Astrocyte of the cerebellum (primary cell): ENCODE results near the gene SLC37A1.
A peak's percentile ranks its signal among the peaks of the same experiment; 100 is the strongest.

Experiments used
- DNase-seq: peaks from one replicate; pipeline ENCODE4 v3.0.0-alpha.2; 2011; ENCODE audit warnings: low read depth
- H3K4me3 ChIP-seq: 2 replicates; pipeline ENCODE4 v1.5.1; 2011; ENCODE audit warnings: mild to moderate bottlenecking, low read depth, low read length, moderate library complexity
- in situ Hi-C: cut with HindIII; loops from 2 replicates; pipeline ENCODE4 v1.10.0; 2017; ENCODE audit warnings: low sequenced_read_pairs
- TF ChIP-seq, protein P1 (sequence below): IDR thresholded peaks from 2 replicates; pipeline ENCODE4 v1.5.1; 2012; ENCODE audit warnings: low read length, low read depth, moderate library complexity, mild to moderate bottlenecking; ENCODE audit errors: missing control alignments

SLC37A1 gene

GRCh38 chr21:42513151-42513984, at the start of gene SLC37A1:
Gene SLC37A1 (plus strand): TSS chr21:42513852. CDS start chr21:42518455, 4,603 bp downstream.
- DNase-seq = no peak
- H3K4me3 ChIP-seq = peak within 1 kb of the TSS; percentile 54
- TF ChIP-seq, protein P1, sequence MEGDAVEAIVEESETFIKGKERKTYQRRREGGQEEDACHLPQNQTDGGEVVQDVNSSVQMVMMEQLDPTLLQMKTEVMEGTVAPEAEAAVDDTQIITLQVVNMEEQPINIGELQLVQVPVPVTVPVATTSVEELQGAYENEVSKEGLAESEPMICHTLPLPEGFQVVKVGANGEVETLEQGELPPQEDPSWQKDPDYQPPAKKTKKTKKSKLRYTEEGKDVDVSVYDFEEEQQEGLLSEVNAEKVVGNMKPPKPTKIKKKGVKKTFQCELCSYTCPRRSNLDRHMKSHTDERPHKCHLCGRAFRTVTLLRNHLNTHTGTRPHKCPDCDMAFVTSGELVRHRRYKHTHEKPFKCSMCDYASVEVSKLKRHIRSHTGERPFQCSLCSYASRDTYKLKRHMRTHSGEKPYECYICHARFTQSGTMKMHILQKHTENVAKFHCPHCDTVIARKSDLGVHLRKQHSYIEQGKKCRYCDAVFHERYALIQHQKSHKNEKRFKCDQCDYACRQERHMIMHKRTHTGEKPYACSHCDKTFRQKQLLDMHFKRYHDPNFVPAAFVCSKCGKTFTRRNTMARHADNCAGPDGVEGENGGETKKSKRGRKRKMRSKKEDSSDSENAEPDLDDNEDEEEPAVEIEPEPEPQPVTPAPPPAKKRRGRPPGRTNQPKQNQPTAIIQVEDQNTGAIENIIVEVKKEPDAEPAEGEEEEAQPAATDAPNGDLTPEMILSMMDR = no peak
- in situ Hi-C loops = no loop called here

DNA sequence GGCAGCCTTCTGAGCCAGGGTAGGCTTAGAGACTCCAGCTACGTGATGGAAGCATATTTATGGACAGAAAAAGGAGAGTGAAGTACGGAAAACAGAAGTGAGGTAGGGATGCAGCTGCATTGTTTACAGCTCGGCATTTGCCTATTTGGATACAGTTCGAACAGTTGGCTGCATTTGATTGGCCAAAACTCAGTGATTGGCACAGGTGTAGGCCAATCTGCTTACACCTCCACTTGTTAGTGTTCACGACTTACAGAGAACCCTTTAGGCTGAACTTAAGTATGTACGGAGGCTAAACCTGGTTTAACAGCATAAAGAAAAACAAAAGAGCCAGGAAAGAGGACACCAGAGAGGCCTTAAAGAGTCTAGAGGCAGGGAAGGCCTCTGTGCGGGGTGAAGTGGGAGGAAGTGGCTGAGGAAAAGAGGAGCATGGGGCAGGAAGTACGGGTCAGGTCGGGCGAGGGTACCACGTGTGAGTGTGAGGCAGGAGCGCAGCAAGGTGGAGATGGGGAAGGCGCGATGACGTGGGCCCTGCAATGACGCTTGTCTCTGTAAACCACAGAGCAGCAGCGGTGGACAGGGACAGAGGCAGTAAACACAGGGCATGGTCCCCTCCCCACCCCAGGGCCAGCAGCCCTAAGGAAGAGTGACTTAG, 49.7 kb upstream of the SLC37A1 start:
- in situ Hi-C loops = no loop called here
- TF ChIP-seq, protein P1 = no peak
- no peak for DNase-seq
- no peak overlapping the region for H3K4me3 ChIP-seq

GRCh38 chr21:42465008-42465802, 48.4 kb upstream of the SLC37A1 start:
- DNase-seq = no peak
- H3K4me3 ChIP-seq = no peak overlapping the region
- in situ Hi-C loops = no loop called here
- TF ChIP-seq, protein P1 = no peak

DNA sequence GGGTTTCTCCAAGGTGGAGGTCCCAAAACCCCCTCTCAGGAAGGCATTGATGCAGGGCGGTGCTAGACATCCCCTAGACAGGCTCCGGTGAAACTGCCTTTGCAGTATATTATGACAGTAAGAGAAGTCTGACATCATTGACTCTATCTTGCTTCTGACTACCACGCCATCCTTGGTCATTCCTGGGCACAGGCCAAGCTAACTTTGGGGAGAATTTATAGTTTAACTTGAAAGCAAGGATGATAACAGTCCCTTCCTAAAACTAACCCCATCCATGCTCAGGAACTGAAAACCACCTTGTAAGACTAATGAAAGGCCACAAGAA, 47.9 kb upstream of the SLC37A1 start:
- no peak for DNase-seq
- in situ Hi-C loops = no loop called here
- TF ChIP-seq, protein P1 = no peak
- no peak overlapping the region for H3K4me3 ChIP-seq

DNA sequence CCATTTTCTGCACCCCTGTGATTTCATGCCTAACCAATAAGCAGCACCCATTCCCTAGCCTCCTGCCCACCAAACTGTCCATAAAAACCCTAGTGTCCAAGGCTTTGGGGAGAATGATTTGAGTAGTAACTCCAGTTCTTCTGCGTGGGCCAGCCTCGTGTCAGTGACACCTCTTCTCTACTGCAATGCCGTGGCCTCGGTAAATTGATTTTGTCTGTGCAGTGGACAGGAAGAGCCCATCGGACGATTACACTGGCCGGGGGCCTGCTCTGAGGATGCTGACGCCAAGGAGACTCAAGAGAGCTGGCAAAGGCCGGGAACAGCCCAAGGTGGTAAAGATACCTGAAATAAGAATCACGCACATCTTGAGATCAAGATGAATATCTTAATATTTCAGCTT, 47.0 kb upstream of the SLC37A1 start:
- no peak for DNase-seq
- TF ChIP-seq, protein P1 = no peak
- in situ Hi-C loops = no loop called here
- H3K4me3 ChIP-seq = no peak overlapping the region
